Measurements from ENCODE around the gene RYK. TPM values are rescaled to one million over a fixed set of nuclear protein-coding genes. Genes with fewer than 3 reads are reported as not detected.

Gene RYK
- total and polyA plus RNA-seq, 2 donors (not counting 3 experiments of a cell fraction or from before 2014, with no cell fraction given): 23.8 to 48.3 TPM

DNA sequence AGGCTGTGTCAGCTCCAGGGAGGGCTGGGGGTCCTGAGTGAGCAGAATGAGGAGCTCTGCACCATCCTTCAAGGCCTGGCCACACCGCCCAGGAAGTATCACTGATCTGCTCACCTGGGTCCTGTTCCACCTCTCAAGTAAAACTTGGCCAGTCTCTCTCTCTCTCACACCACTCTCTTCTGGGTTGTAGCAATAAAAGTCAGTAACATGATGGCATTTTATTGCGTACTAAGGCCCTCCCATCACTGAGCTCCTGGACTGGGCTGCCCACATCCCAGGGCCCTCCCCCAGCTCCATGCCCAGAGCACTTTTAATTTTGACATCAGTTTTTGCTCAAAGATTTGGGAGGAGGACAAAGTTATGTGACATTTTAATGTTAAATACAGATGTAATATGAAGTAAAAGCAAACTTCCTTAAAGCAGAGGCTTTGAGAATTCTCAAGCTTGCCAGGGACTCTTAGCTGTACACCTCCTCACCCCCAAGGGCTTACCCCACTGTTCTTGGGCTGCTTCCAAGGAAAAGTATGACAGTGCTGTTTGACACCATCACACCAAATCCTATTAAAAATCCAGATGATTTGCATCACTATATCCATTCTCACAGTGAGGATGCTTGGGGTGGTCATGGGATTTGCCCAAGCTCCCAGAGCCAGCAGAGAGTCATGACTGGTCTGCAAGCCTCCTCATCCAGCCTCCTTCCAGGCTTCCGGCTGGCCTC, 115.8 kb downstream of the RYK start:
- intact Hi-C loops (cut with micrococcal nuclease): no loop called here
- no TSS peak for BruUV-seq (replicated peaks)

DNA sequence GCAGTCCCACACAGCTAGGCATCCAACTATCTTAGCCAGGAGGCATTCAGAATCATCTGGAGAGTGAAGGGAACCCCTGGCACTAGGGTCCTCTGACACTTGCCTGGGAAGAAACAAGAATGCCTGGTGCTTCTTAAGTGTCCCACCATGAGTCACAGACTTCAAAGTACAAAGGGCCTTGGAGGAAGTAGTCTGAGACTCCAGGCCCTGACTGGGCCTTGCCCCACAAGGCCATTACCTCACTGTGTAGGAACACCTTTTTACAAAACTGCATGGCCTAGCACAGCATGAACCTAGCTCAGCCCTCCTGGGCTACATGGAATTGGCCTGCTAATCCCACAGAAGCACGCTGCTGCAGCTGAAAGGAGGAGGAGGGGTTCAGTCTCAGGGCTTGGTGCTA, 116.4 kb downstream of the RYK start:
- POLR2A ChIA-PET: no interaction called here
- intact Hi-C loops (cut with micrococcal nuclease) (no loop called here), dilution Hi-C loops (cut with MboI; ENCODE audit: extremely low pct_ligation_motif_present, low sequenced_read_pairs) (no loop called here)
- CTCF ChIA-PET: no interaction called here
- Histone ChIP-seq H3K9ac (replicated peaks; ENCODE audit: extremely low read depth, insufficient read depth, low read length) (no peak overlapping the region), H4K20me1 (replicated peaks; ENCODE audit: control insufficient read depth, extremely low read depth, insufficient read depth, low read length) (no peaks in the 10 kb centered on the region), H3K4me1 (ENCODE audit: control insufficient read depth, extremely low read depth, insufficient read depth, low read length) (no peaks in the 10 kb centered on the region), H2AFZ (ENCODE audit: low read depth, low read length) (no peak overlapping the region), H3K9me3 (replicated peaks; ENCODE audit: control insufficient read depth, insufficient read depth, low read length) (no peaks in the 10 kb centered on the region), H3K9me1 (replicated peaks; ENCODE audit: control insufficient read depth, extremely low read depth, insufficient read depth, low read length) (no peaks in the 10 kb centered on the region), H3K27ac (ENCODE audit: insufficient read depth, low read depth, low read length) (no peak overlapping the region), H3K4me3 (replicated peaks in 1 of 3; ENCODE audit: insufficient read depth in 1 of 3, low read depth in 1 of 3, low read length in 3 of 3) (no peak overlapping the region), H3K79me2 (ENCODE audit: control insufficient read depth, insufficient read depth, low read length) (no peaks in the 10 kb centered on the region), H3K4me2 (ENCODE audit: insufficient read depth, low read length) (no peak overlapping the region), H3K27me3 (ENCODE audit: control insufficient read depth in 2 of 2, insufficient read depth in 2 of 2, low read length in 2 of 2) (no peaks in the 10 kb centered on the region), H3K36me3 (ENCODE audit: control insufficient read depth in 2 of 2, extremely low read depth in 1 of 2, insufficient read depth in 2 of 2, low read length in 2 of 2) (no peaks in the 10 kb centered on the region)
- FAIRE-seq: no peak
- BruUV-seq (replicated peaks): no TSS peak
- no peak for TF ChIP-seq GATA2 (IDR thresholded peaks at IDR 0.05; ENCODE audit: insufficient read depth, insufficient read length, low read depth, low read length)
- no peak for TF ChIP-seq FOS (IDR thresholded peaks at IDR 0.05; ENCODE audit: borderline replicate concordance, insufficient read depth, low read length)
- TF ChIP-seq POLR2A (IDR thresholded peaks at IDR 0.05; ENCODE audit: low read depth, low read length): no peak
- TF ChIP-seq, protein P1, sequence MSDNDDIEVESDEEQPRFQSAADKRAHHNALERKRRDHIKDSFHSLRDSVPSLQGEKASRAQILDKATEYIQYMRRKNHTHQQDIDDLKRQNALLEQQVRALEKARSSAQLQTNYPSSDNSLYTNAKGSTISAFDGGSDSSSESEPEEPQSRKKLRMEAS (IDR thresholded peaks at IDR 0.05; ENCODE audit: insufficient read depth, insufficient read length): no peak
- TF ChIP-seq, protein P2, sequence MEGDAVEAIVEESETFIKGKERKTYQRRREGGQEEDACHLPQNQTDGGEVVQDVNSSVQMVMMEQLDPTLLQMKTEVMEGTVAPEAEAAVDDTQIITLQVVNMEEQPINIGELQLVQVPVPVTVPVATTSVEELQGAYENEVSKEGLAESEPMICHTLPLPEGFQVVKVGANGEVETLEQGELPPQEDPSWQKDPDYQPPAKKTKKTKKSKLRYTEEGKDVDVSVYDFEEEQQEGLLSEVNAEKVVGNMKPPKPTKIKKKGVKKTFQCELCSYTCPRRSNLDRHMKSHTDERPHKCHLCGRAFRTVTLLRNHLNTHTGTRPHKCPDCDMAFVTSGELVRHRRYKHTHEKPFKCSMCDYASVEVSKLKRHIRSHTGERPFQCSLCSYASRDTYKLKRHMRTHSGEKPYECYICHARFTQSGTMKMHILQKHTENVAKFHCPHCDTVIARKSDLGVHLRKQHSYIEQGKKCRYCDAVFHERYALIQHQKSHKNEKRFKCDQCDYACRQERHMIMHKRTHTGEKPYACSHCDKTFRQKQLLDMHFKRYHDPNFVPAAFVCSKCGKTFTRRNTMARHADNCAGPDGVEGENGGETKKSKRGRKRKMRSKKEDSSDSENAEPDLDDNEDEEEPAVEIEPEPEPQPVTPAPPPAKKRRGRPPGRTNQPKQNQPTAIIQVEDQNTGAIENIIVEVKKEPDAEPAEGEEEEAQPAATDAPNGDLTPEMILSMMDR (IDR thresholded peaks at IDR 0.05; ENCODE audit: extremely low read depth in 1 of 2, insufficient read depth in 1 of 2, low read depth in 1 of 2, low read length in 2 of 2): no peak
- TF ChIP-seq MYC (IDR thresholded peaks at IDR 0.05; ENCODE audit: low read depth, low read length): no peak
- TF ChIP-seq EZH2 (IDR thresholded peaks at IDR 0.05; ENCODE audit: borderline replicate concordance, low read depth, low read length, severe bottlenecking): no peak
- no peak for TF ChIP-seq JUN (IDR thresholded peaks at IDR 0.05; ENCODE audit: borderline replicate concordance, insufficient read depth, insufficient read length, low read depth)
- TF ChIP-seq POLR2AphosphoS5 (IDR thresholded peaks at IDR 0.05; ENCODE audit: insufficient read depth, low read depth, low read length): no peak
- no peak for DNase-seq (ENCODE audit: low read depth, low spot score)

More for the DNA sequence above, 115.8 kb downstream of the RYK start:
- FAIRE-seq (no peak), DNase-seq (ENCODE audit: low read depth, low spot score) (no peak)
- no peak overlapping the region for H2AFZ ChIP-seq (ENCODE audit: low read depth, low read length)
- no peak overlapping the region for H3K4me2 ChIP-seq (ENCODE audit: insufficient read depth, low read length)
- no peaks in the 10 kb centered on the region for H3K27me3 ChIP-seq (ENCODE audit: control insufficient read depth in 2 of 2, insufficient read depth in 2 of 2, low read length in 2 of 2)
- H3K4me3 ChIP-seq (replicated peaks in 1 of 3; ENCODE audit: insufficient read depth in 1 of 3, low read depth in 1 of 3, low read length in 3 of 3): no peak overlapping the region
- no peaks in the 10 kb centered on the region for H4K20me1 ChIP-seq (replicated peaks; ENCODE audit: control insufficient read depth, extremely low read depth, insufficient read depth, low read length)
- no peaks in the 10 kb centered on the region for H3K9me3 ChIP-seq (replicated peaks; ENCODE audit: control insufficient read depth, insufficient read depth, low read length)
- no peak overlapping the region for H3K9ac ChIP-seq (replicated peaks; ENCODE audit: extremely low read depth, insufficient read depth, low read length)
- no peaks in the 10 kb centered on the region for H3K4me1 ChIP-seq (ENCODE audit: control insufficient read depth, extremely low read depth, insufficient read depth, low read length)
- no peak for TF ChIP-seq POLR2A (IDR thresholded peaks at IDR 0.05; ENCODE audit: low read depth, low read length)
- TF ChIP-seq JUN (IDR thresholded peaks at IDR 0.05; ENCODE audit: borderline replicate concordance, insufficient read depth, insufficient read length, low read depth): no peak
- TF ChIP-seq MYC (IDR thresholded peaks at IDR 0.05; ENCODE audit: low read depth, low read length): no peak
- TF ChIP-seq, protein P1 (IDR thresholded peaks at IDR 0.05; ENCODE audit: insufficient read depth, insufficient read length): no peak
- no peak for TF ChIP-seq GATA2 (IDR thresholded peaks at IDR 0.05; ENCODE audit: insufficient read depth, insufficient read length, low read depth, low read length)
- no peaks in the 10 kb centered on the region for H3K9me1 ChIP-seq (replicated peaks; ENCODE audit: control insufficient read depth, extremely low read depth, insufficient read depth, low read length)
- CTCF ChIA-PET: no interaction called here
- dilution Hi-C loops (cut with MboI; ENCODE audit: extremely low pct_ligation_motif_present, low sequenced_read_pairs): no loop called here
- H3K79me2 ChIP-seq (ENCODE audit: control insufficient read depth, insufficient read depth, low read length): no peaks in the 10 kb centered on the region
- no peaks in the 10 kb centered on the region for H3K36me3 ChIP-seq (ENCODE audit: control insufficient read depth in 2 of 2, extremely low read depth in 1 of 2, insufficient read depth in 2 of 2, low read length in 2 of 2)
- H3K27ac ChIP-seq (ENCODE audit: insufficient read depth, low read depth, low read length): no peak overlapping the region
- POLR2A ChIA-PET: no interaction called here

Data from endothelial cell of umbilical vein (primary cell).